ENCODE results near the gene MYO6.
"Not testable (repeated sequence)": the region's sequence is repeated elsewhere in the genome, so short reads cannot be mapped to it uniquely, and the experiment has no call there.

Gene MYO6

DNA sequence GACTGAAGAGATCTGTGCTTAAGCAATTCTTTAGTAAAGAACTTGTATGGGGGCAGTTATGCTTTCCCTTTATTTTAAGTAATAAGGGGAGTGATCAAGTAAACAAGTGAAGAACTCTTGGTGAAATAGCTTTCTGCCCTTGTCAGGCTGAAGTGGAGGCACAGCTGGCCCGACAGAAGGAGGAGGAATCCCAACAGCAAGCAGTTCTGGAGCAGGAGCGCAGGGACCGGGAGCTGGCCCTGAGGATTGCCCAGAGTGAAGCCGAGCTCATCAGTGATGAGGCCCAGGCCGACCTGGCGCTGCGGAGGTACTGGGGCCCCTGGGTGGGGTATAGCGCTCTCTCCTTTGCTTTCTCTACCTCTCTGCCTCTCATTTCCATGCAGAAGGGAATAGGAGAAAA lies 143.3 kb downstream of the MYO6 start:
- no peak for DNase-seq (ENCODE audit: low read depth in 2 of 2)

DNA sequence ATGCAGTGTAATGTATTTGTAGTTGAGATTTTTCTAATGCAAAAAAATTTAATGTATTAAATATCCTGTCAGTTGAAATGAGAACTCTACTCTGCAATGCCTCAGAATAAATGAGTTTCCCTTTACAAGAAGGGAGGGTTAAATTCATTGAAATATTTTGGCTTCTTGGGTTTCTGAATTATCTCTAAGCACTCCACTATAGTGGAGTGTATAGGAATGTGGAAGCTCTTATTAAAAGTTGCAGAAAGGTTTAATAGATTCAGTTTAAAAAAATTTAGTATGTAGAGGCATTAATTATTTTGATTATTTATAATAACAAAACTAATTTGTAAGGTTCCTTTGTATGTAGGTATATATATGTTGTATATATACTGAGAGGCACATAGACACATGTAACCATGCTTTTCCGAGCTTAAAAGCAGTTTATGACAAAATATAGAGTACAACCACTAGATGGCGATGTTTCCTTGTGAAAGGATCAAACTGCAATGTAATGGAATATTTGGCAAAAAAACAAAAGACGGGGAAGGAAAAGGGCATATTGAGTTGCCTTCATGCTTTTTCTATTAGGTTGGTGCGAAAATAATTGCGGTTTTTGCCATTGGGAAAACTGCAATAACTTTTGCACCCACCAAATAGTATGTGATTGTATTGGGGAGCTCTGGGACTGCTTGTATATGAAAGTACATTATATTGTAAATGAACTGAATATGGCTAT lies 144.2 kb downstream of the MYO6 start:
- no peak for DNase-seq (ENCODE audit: low read depth in 2 of 2)

DNA sequence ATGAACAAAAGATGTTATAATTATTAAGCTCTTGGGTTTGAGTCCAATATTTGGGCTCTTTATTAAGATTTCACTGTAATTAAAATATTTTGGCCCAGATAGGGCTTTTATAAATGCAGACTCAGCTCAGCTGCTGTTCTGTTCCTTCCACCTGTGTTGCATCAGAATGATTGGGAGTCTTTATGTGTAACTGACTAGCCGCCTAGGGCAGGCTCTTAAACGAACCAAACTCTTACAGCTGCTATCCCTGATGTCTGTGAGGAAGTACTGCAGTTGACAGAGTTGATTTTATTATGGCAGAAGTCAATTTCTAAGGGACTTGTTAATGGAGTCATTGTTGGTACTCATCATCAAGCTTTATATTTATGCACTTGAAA lies 144.7 kb downstream of the MYO6 start:
- DNase-seq (ENCODE audit: low read depth in 2 of 2): no peak

DNA sequence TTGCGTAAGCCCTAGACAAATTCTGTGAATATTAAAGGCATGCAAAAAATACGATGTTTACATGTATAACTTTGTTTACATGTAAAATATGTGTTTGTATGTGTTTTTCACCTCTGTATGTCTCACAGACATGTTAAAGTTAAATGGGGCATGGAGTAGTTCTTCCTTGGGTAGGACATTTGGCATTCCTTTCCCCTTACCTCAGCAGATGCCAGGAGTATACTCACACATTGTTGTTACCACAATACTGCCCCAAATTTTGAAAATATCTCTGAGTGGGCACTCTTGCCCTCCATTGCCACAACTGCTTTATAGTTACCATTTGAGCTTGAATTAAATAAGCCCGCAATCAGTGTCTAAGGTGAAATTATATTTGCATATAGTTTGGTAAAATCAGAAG lies 147.5 kb downstream of the MYO6 start:
- DNase-seq (ENCODE audit: low read depth in 2 of 2): no peak

DNA sequence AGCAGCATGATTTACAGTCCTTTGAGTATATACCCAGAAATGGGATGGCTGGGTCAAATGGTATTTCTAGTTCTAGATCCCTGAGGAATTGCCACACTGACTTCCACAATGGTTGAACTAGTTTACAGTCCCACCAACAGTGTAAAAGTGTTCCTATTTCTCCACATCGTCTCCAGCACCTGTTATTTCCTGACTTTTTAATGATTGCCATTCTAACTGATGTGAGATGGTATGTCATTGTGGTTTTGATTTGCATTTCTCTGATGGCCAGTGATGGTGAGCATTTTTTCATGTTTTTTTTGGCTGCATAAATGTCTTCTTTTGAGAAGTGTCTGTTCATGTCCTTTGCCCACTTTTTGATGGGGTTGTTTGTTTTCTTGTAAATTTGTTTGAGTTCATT lies 151.2 kb downstream of the MYO6 start:
- not testable (repeated sequence) for DNase-seq (ENCODE audit: low read depth in 2 of 2)

DNA sequence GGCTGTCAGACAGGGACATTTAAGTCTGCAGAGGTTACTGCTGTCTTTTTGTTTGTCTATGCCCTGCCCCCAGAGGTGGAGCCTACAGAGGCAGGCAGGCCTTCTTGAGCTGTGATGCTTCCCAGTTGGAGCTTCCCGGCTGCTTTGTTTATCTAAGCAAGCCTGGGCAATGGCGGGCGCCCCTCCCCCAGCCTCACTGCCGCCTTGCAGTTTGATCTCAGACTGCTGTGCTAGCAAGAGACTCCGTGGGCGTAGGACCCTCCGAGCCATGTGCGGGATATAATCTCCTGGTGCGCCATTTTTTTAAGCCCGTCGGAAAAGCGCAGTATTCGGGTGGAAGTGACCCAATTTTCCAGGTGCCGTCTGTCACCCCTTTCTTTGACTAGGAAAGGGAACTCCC lies 156.1 kb downstream of the MYO6 start:
- not testable (repeated sequence) for DNase-seq (ENCODE audit: low read depth in 2 of 2)

DNA sequence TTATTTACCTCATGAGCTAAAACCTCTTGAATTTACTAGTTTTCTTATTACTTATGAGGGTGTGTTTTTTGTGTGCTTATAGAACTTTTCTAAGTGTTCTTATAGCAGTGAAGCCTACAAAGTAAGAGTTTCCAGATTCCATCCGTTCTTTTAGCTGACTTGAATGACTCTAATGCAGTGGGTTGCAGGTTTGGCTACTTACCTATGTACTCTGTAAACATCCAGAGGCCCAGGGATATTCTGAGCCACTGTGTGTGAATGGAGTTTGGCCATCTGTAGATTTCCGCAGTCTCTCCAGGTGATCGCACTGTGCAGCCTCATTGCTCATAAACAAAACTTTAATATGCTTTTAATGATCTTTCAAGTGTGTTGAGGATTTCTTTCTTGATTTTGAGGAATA lies 157.8 kb downstream of the MYO6 start:
- DNase-seq (ENCODE audit: low read depth in 2 of 2): no peak

DNA sequence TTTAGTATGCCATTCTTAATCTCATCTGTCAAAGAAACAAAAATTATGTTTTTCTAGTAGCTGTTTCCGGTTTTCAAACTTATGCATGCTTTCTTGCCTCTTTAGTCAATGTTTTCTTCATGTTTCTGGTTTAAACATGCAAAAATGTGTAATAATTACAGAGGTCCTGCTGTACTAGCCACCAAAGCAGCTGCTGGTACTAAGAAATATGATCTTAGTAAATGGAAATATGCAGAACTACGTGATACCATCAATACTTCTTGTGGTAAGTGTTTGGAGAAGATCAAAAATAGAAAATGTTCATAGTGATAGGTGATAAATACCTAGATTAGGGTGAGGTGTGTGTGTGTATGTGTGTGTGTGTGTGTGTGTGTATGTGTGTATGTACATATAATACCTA lies 158.4 kb downstream of the MYO6 start:
- no peak for DNase-seq (ENCODE audit: low read depth in 2 of 2)

DNA sequence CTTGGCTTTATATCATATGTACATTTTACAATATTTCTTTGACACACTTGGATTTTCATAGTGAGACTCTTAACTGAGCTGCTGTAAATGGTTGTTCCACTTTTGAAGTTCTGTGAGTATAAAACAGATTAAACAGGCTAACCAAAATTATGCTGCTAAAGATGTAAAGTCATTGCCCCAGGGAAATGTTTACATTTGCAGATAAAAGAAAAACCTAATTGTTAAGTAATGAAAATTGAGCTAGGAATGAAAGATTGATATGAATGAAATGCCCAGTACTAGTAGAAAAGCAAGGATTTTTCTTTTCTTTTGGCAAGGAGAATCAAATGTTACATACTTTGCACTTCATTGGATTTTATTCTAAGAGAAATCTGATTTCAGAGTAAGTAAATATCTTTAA lies 164.0 kb downstream of the MYO6 start:
- DNase-seq (ENCODE audit: low read depth in 2 of 2): no peak

DNA sequence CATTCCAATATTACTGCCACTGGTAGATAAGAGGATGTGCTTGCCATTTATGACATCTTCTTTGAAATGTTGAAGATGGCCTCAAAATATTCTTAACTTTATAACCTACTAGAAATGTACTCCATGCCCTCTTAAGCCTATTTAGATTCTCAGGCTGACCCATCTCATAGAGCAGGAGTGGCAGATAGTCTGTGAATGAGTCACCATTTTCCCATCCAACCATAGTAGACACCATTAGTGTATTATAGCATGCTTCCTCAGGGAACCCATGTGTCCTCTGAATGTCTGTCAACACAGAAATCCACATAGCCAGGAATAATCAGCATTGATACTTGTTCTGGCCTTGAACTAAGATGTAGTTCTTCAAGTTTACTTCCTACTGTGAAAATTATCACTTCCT lies 173.2 kb downstream of the MYO6 start:
- no peak for DNase-seq (ENCODE audit: low read depth in 2 of 2)

DNA sequence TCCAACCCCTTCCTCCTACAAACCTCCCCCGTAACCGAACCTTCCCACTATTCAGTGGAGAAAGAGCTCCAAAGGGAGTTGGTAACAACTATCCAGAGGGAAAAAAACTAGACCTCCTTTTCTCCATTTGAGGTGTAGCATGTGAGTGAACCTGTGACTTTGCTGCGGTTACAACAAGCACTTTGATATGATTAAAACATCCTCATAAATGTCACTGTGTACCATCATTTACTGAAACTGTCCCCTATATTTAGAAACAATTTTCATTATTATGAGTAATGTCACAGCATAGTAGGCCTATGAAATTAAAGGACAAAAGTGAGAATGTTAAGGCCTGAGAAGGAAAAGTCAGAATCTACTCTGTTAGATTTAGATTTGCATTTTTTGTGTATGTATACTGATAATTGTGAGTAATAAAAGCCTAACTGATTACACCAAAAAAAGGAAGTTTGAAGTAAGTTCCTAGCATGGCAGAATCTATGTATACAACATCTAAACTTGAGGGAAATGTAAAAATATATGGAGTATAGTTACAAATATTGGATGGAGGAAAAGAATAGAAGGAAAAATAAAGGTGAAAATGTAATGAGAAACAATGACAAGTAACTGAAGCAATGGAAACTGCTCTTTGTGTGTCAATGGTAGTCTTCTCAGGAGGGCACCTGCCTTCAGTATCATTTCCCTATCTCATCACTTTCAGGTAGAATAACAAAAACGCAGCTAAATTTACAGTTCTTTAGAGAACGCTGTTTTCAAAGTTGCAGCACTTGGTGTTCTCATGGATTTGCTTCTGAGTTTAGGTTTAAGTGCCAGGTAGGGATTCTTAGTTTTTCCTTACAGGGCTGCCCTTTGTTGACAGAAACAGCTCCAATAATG lies 177.5 kb downstream of the MYO6 start:
- DNase-seq (ENCODE audit: low read depth in 2 of 2): no peak

DNA sequence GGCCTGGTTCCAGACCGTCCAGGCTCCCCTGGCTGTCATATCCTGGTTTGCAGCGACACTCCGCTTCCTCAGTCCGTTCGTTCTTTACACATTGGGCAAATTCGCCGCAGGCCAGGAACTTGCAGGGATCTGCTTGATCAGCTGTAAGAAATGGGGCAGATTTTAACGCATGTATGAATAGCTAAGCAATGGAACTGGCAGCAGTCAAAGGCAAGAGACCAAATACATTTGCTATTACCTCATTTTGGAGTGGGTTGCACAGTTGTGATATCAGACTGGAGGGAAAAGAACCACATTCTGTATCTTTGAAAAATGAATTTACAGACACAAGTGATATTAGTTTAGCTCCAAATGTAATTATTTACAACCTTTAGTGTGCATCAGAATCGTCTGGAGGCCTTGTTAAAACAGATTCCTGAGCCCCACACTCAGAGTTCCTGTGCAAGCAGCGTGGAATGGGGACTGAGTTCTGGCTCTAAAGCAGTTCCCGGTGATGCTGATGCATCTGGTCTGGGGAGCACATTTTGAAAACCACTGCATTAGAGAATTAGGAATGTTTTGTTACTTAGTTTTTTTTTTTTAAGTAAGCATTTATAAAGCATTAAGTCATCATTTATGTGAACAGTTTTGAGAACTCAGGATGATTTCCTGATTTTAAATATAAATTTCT lies 182.1 kb downstream of the MYO6 start:
- no peak for DNase-seq (ENCODE audit: low read depth in 2 of 2)

DNA sequence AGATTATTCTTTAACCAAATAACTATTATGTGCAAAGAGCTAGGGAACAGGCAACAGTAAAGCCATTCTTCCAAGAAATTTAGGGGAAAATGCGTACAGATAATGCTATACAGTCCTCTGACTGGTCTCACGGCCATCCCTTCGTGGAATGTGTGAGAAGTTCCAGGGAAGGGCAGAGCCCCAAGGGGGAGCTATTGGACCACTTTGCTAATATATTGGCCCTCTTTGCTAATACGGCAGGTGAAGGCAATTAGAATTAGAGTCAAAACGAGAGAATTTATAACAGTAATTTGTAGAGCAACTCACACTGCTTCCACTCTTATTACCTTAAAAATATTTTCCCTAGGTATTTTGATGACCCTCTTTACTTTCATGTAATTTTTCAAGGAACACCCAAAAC lies 183.0 kb downstream of the MYO6 start:
- DNase-seq (ENCODE audit: low read depth in 2 of 2): no peak

DNA sequence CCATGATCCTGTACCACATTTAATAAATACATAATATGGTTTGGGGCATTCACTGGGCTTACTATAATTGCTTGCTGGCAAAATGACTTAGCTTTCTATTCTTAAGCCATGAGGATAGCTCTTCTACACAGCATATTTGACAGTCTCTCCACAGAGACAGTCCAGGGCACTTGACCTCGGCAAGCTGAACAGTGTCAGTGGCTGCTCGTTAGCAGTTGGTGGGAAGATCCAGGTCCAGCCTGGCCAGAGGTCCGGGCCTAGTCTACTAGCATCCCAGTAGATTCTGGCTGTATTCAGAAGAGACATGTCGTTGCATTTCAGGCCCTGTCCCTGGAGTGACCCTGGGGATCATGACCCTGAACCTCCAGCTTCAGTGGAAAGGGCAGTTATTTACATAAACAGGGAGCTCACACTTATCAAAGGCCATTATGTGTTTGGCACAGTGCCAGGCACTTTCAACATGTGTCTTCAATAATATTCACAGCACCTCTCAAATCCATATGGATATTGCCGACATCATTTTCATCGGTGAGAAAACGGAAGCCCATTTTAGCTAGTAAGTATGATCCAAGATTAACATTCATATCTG lies 184.4 kb downstream of the MYO6 start:
- no peak for DNase-seq (ENCODE audit: low read depth in 2 of 2)

DNA sequence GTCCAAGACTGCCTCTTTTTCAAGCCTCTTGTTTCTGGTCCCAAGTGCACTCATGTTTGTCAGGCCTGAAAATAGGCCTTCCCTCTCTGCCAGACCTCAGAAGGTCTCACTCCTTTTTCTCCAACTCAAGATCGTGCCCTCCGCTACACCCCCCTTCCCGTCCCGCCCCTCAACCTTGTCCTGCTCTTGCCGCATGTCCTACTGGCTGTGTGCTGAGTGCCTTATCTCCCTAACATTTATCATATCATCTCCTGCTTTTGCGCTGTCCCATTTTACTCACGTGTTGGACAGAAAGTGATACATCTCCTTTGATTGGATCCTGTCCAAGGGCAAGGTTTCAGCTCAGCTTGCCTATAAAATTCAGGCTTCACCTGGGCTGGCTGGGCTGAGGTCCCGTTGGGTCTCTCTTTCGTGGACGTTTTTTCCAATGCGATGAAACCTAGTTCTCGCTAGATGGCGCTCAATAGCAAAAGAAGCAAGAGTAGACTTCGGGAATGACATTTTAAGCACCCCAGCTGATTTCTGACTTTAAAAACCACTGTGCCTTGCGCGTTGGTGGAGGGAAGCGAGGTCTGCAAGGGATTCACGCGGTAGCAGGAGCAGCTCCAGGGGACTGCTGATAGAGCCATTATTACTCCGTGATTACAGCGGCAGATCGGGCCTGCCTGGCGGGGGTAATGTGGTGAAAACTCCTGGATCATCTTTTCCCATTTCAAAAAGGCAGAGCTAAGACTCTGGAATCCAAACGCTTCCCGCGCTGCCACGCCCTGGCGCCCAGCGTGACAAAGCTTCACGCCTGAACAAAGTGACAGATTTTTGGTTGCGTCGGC lies 185.8 kb downstream of the MYO6 start:
- DNase-seq (ENCODE audit: low read depth in 2 of 2): peak in 1 of 2 donors; percentile 7

DNA sequence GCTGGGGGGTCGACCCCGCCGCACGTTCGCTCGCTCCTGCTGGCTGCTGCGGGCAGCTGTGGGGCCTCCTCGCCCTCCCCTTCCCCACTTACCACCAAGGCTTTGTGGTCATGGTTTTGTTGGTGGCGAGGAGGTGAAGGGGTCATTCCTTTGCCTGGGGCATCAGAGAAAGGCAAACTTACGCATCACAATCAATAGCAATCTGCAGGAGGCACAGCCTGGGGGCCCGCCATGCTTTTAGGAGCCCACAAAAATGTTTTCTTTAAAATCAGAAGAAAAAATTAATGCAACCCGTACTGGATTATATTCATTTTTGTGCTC lies 186.4 kb downstream of the MYO6 start:
- DNase-seq (ENCODE audit: low read depth in 2 of 2): no peak

DNA sequence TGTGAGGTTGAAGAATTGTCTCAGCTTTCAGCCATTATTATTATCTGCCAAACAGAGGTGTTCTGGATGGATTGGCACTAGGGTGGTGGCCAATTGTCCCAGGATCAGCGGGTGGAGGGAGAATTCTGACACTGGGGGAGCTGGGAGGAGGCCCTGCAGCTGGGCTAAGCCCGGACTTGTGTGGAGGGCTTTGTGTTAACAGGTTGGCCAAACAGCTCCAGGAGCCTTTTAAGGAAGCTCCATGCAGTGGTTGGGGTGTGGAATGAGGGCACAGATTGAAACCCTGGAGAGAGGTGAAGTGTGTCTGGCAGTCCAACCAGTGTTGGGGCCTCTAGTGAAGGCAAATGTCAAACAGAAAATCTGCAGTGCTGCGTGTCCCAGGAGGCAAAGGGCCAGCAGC lies 187.6 kb downstream of the MYO6 start:
- DNase-seq (ENCODE audit: low read depth in 2 of 2): no peak

DNA sequence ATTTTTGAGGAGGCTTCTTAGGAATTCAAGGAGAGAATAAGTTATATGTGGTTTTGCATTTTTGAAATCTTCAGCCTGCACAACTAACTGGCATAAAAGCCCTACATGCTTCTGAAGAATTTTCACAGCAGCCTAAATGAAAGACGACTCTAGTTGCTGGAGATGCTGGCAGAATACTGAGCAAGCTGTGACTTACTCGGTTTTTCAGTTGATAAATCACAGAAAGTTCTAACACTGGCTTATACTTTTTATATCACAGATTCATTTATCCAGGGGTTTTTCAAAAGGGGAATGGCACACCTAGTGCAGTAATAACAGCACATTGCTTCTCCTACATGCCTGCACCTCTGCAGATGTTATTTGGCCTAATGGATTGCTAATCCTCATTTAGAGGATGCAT lies 188.8 kb downstream of the MYO6 start:
- DNase-seq (ENCODE audit: low read depth in 2 of 2): no peak

DNA sequence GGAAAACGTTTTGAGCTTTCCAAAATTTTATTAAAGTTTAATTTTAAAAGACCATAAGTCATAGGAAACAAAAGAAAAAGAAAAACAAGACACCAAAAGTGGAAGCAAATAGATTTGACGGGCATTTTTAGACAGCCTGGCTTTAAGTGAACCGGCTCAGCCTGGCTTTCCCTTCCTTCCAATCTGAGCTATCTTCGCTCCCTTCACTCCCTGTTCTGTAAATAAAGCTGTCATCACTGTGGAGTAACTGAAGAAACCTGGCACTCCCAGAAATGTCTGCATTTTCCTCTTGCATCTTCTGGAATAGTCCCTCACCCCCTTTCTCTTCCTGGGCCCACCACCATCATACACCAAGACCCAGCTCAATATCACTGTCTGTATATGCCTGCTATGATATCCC lies 191.5 kb downstream of the MYO6 start:
- DNase-seq (ENCODE audit: low read depth in 2 of 2): no peak

DNA sequence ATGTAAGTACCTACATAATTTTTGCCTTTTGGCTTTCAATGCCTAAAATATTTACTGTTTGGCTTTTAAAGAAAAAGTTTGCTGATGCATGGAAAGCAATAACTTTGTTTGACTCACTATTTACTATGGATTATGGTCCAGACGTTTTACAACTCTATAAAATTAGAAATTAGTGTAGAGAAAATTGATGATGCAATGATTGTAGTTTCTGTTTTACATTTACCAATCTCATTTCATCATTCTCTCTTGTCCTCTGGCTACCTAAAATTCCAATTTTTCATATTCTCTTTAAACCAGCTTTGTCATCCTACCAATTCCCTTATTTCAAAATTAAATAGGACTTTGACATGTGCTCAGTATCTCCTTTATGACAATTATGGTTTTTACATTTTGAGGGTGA lies 192.5 kb downstream of the MYO6 start:
- DNase-seq (ENCODE audit: low read depth in 2 of 2): no peak

DNA sequence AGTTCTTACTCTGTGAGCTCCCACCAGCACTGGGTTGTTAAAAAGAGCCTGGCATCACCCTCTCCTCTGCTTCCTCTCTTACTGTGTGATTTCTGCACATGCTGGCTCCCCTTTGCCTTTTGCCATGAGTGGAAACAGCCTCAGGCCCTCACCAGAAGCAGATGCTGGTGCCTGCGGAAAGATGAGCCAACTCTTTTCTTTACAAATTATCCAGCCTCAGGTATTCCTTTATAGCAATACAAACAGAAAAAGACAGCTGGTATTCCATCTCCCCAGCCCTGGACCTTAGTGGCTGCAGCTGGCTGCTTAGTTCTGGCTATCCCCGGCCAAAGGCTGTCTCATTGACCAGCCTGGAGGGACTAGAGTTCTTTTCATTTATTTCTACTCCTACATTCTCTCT lies 194.3 kb downstream of the MYO6 start:
- no peak for DNase-seq (ENCODE audit: low read depth in 2 of 2)

Measured in stimulated activated CD4-positive, alpha-beta T cell treated with anti-CD3 and anti-CD28 coated beads, Interleukin-4, amount 100 ng/mL, for 48 hours (primary cell).